Colonic mucosa (tissue), 4 donors: Measurements from ENCODE around the gene PKP1. TPM values are rescaled to one million over a fixed set of nuclear protein-coding genes. Genes with fewer than 3 reads are reported as not detected.

Source experiments
- DNase-seq: peaks from one replicate; pipeline ENCODE4 v3.0.0-alpha.2; 2020
- H3K27ac ChIP-seq: fragments of 200-600 bp; one replicate; pipeline ENCODE4 v1.8.0; 2021
- H3K27me3 ChIP-seq: fragments of 200-600 bp; one replicate; pipeline ENCODE4 v1.8.0; 2021
- H3K36me3 ChIP-seq: fragments of 200-600 bp; one replicate; pipeline ENCODE4 v1.8.0; 2021
- H3K4me1 ChIP-seq: fragments of 200-600 bp; one replicate; pipeline ENCODE4 v1.8.0; 2021; ENCODE audit warnings: mild to moderate bottlenecking
- H3K4me3 ChIP-seq: fragments of 200-600 bp; one replicate; pipeline ENCODE4 v1.8.0; 2021
- H3K9ac ChIP-seq, 2 donors: one replicate each; pipeline ENCODE4 v1.7.0; 2013; ENCODE audit warnings: control low read depth in 2 of 2, low read depth in 2 of 2, low read length in 2 of 2
- H3K9me3 ChIP-seq: fragments of 200-600 bp; one replicate; pipeline ENCODE4 v1.8.0; 2021
- CTCF ChIP-seq: fragments of 200-600 bp; IDR thresholded peaks from one replicate; pipeline ENCODE4 v1.8.0; 2022; ENCODE audit warnings: antibody characterized with exemption, mild to moderate bottlenecking
- intact Hi-C: fragments of 100-400 bp; cut with DNase I; formaldehyde crosslinking; loops from one replicate; pipeline ENCODE4 v1.14.1; 2022
- total RNA-seq, 2 donors: library from RNA; stranded (reverse); fragmentation: NEBNext Ultra II Directional in 1 of 2; extraction: Animal tissue kit (Norgen Biotek cat#: 25700) in 1 of 2; gene quantifications; one replicate each; pipeline ENCODE4 v1.2.1, GENCODE V29; 2021
- donor health status: healthy.
- donor health status: DM: no; HTN: no; CAD: no.
- donor health status: DM: no; HTN: no; CAD: no.

The PKP1 gene
- total RNA-seq, 2 donors from 2014 or later, result 0.54 to 0.74 TPM

- H3K9me3 ChIP-seq, result no peaks in the 10 kb centered on the region
- DNase-seq, result no peak
- H3K4me1 ChIP-seq, result no peaks in the 10 kb centered on the region
- no peaks in the 10 kb centered on the region for H3K36me3 ChIP-seq
- H3K27ac ChIP-seq, result no peak overlapping the region
- no peak overlapping the region for H3K4me3 ChIP-seq
- TF ChIP-seq CTCF, result no peak
- intact Hi-C loops, result no loop called here
- no peaks in the 10 kb centered on the region for H3K27me3 ChIP-seq
- no peak overlapping the region for H3K9ac ChIP-seq
Measured at GRCh38 chr1:201326710-201327109, 43.4 kb downstream of the PKP1 start.

GRCh38 chr1:201327687-201328240 is 44.5 kb downstream of the PKP1 start:
- no peaks in the 10 kb centered on the region for H3K36me3 ChIP-seq
- intact Hi-C loops, result no loop called here

GRCh38 chr1:201328576-201328975 is 45.3 kb downstream of the PKP1 start:
- H3K9ac ChIP-seq, result no peak overlapping the region
- TF ChIP-seq CTCF, result no peak
- H3K27me3 ChIP-seq, result no peaks in the 10 kb centered on the region
- no peak for DNase-seq
- H3K27ac ChIP-seq, result no peak overlapping the region
- H3K36me3 ChIP-seq, result no peaks in the 10 kb centered on the region
- no peak overlapping the region for H3K4me3 ChIP-seq
- intact Hi-C loops, result no loop called here
- H3K9me3 ChIP-seq, result no peaks in the 10 kb centered on the region
- no peaks in the 10 kb centered on the region for H3K4me1 ChIP-seq

More at GRCh38 chr1:201327687-201328240, 44.5 kb downstream of the PKP1 start:
- no peak for TF ChIP-seq CTCF
- Histone ChIP-seq H3K9me3 (no peaks in the 10 kb centered on the region), H3K4me1 (no peaks in the 10 kb centered on the region), H3K27ac (no peak overlapping the region), H3K9ac (no peak overlapping the region), H3K4me3 (no peak overlapping the region), H3K27me3 (no peaks in the 10 kb centered on the region)
- DNase-seq, result no peak

GRCh38 chr1:201329286-201329685 is 46.0 kb downstream of the PKP1 start:
- Histone ChIP-seq H3K9ac (no peak overlapping the region), H3K4me3 (no peak overlapping the region), H3K4me1 (no peaks in the 10 kb centered on the region), H3K27ac (no peak overlapping the region), H3K9me3 (no peaks in the 10 kb centered on the region), H3K27me3 (no peaks in the 10 kb centered on the region), H3K36me3 (no peaks in the 10 kb centered on the region)
- TF ChIP-seq CTCF, result no peak
- intact Hi-C loops, result no loop called here
- no peak for DNase-seq

GRCh38 chr1:201329801-201330200 is 46.5 kb downstream of the PKP1 start:
- Histone ChIP-seq H3K4me3 (no peak overlapping the region), H3K9ac (no peak overlapping the region), H3K36me3 (no peaks in the 10 kb centered on the region), H3K4me1 (no peaks in the 10 kb centered on the region), H3K27ac (no peak overlapping the region), H3K9me3 (no peaks in the 10 kb centered on the region), H3K27me3 (no peaks in the 10 kb centered on the region)
- TF ChIP-seq CTCF, result no peak
- intact Hi-C loops, result no loop called here
- no peak for DNase-seq
